H1 (cell line): ENCODE measurements around the gene MTF1. TPM values are rescaled to one million over a fixed set of nuclear protein-coding genes. Genes with fewer than 3 reads are reported as not detected.
A peak's percentile ranks its signal among the peaks of the same experiment; 100 is the strongest.

Experiments
- BACH1 ChIP-seq: IDR thresholded peaks from 2 replicates; pipeline ENCODE4 v1.6.1; 2012; ENCODE audit warnings: low read length, improper control_type of control experiment
- CHD2 ChIP-seq: IDR thresholded peaks from 2 replicates; pipeline ENCODE4 v1.6.1; 2012; ENCODE audit warnings: low read length, improper control_type of control experiment
- GTF2F1 ChIP-seq: IDR thresholded peaks from 2 replicates; pipeline ENCODE4 v1.6.1; 2012; ENCODE audit warnings: low read depth, low read length, improper control_type of control experiment, borderline replicate concordance
- JUND ChIP-seq: IDR thresholded peaks from 2 replicates; pipeline ENCODE4 v1.6.1; 2011; ENCODE audit warnings: mild to moderate bottlenecking, improper control_type of control experiment, low read length
- NANOG ChIP-seq: IDR thresholded peaks from 2 replicates; pipeline ENCODE4 v1.6.1; 2011; ENCODE audit warnings: low read length, low read depth, mild to moderate bottlenecking, inconsistent platforms; ENCODE audit not compliant: insufficient read depth, poor library complexity, severe bottlenecking
- PHF8 ChIP-seq: fragments of 200-600 bp; sonication (generic); conservative IDR thresholded peaks from 2 replicates; pipeline ENCODE4 v1.7.1; 2012; ENCODE audit warnings: low read depth, mild to moderate bottlenecking, inconsistent platforms, low read length, moderate library complexity
- POU5F1 ChIP-seq: IDR thresholded peaks from 2 replicates; pipeline ENCODE4 v1.6.1; 2011; ENCODE audit warnings: low read depth, mild to moderate bottlenecking, low read length, moderate library complexity
- RFX5 ChIP-seq: IDR thresholded peaks from 2 replicates; pipeline ENCODE4 v1.6.1; 2011; ENCODE audit warnings: low read depth, low read length, improper control_type of control experiment, borderline replicate concordance
- SAP30 ChIP-seq: fragments of 300-600 bp; sonication (generic); IDR thresholded peaks from 2 replicates; pipeline ENCODE4 v1.7.1; 2012; ENCODE audit warnings: low read length, moderate library complexity, mild to moderate bottlenecking, inconsistent platforms; ENCODE audit not compliant: insufficient read depth, insufficient replicate concordance
- SIN3A ChIP-seq, 2 experiments: IDR thresholded peaks in 1 of 2; conservative IDR thresholded peaks in 1 of 2; 2 replicates each; pipeline ENCODE4 v1.6.1; 2011 to 2012; ENCODE audit warnings: low read length in 2 of 2, improper control_type of control experiment in 1 of 2, low read depth in 1 of 2, mild to moderate bottlenecking in 1 of 2
- SP1 ChIP-seq: IDR thresholded peaks from 2 replicates; pipeline ENCODE4 v1.6.1; 2011; ENCODE audit warnings: low read depth, low read length
- TBP ChIP-seq: IDR thresholded peaks from 2 replicates; pipeline ENCODE4 v1.6.1; 2011; ENCODE audit warnings: low read depth, low read length, improper control_type of control experiment
- TCF12 ChIP-seq: IDR thresholded peaks from 2 replicates; pipeline ENCODE4 v1.6.1; 2011; ENCODE audit warnings: low read depth, mild to moderate bottlenecking, low read length
- YY1 ChIP-seq: IDR thresholded peaks from 2 replicates; pipeline ENCODE4 v1.6.1; 2011; ENCODE audit warnings: low read depth, mild to moderate bottlenecking, low read length
- ZNF274 ChIP-seq: IDR thresholded peaks from 2 replicates; pipeline ENCODE4 v1.7.0; 2012; ENCODE audit warnings: low read length, borderline replicate concordance; ENCODE audit errors: extremely low read depth
- polyA plus RNA-seq, 7 experiments: library from polyadenylated mRNA; depleted of rRNA in 3 of 7; stranded (reverse) in 5 of 7; unstranded in 2 of 7; fragments of >200 nt in 5 of 7; fragments of 200-250 nt in 2 of 7; gene quantifications; 1 replicate in 5 of 7; 2 replicates in 1 of 7; 4 replicates in 1 of 7; pipeline versions ENCODE4 v1.2.1 to v1.2.3, GENCODE V29; 2011 to 2013; ENCODE audit warnings: missing spikeins in 2 of 7, mixed read lengths in 2 of 7
- total RNA-seq: library from RNA; stranded (reverse); fragmentation: NEBNext Ultra II Directional; extraction: Animal tissue kit (Norgen Biotek cat#: 25700); gene quantifications from 2 replicates; pipeline ENCODE4 v1.2.1, GENCODE V29; 2021
- TF ChIP-seq, protein P1 (sequence below): IDR thresholded peaks from 2 replicates; pipeline ENCODE4 v1.6.1; 2012; ENCODE audit warnings: inconsistent platforms
- TF ChIP-seq, protein P2 (sequence below): IDR thresholded peaks from 2 replicates; pipeline ENCODE4 v1.6.1; 2011; ENCODE audit warnings: low read length, improper control_type of control experiment
- TF ChIP-seq, protein P3 (sequence below): IDR thresholded peaks from 2 replicates; pipeline ENCODE4 v1.6.1; 2012; ENCODE audit warnings: low read length, inconsistent platforms
- TF ChIP-seq, protein P4 (sequence below): IDR thresholded peaks from 2 replicates; pipeline ENCODE4 v1.6.1; 2012; ENCODE audit warnings: inconsistent platforms

Gene MTF1
- total and polyA plus RNA-seq, 2 of the 8 experiments (the other 6 are each of a cell fraction or from before 2014, with no cell fraction given), result 4.0 to 15.5 TPM

DNA sequence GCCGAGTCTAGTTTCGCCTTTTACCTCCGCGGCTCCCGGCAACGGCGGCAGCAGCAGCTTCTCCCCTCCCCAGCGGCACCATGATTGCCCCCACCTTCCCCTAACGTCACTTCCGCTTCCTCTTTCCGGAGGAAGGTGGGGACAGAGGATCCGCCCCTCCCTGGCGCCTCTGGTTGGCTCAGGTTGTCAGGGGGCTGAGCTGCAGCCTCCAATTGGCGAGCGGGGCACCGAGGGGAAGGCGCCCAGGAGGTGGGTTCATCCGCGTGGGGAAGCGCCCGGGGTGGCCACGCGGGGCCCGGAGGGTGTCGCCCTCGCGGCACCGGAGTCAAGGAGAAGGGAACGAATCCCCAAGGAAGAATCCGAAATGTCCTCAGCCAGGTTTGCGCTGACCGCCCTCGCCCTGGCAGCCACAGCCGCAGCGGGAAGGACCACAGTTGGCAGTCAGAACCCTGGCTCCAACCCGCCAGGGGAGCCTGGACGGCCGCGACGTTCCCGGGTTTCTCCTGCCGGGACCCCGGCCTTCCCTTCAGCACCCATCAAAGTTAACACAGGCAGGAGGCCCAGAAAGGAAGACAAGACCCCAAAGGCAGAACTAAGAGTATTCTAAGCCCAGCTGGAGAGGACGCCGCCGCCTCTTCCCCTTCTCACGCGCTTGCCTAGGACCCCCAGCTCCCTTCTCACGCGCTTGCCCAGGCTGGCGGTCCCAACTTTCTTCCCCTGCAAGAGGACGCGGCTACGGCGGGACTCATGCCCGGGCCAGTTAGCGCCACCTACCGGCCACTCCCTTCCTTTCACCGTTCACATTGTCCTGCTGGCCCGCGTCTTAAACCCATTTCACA is at the start of gene MTF1 (continued):
- TF ChIP-seq, protein P1, sequence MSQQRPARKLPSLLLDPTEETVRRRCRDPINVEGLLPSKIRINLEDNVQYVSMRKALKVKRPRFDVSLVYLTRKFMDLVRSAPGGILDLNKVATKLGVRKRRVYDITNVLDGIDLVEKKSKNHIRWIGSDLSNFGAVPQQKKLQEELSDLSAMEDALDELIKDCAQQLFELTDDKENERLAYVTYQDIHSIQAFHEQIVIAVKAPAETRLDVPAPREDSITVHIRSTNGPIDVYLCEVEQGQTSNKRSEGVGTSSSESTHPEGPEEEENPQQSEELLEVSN, result no peak; the same call in none of the 2 replicates
- TF ChIP-seq, protein P2, sequence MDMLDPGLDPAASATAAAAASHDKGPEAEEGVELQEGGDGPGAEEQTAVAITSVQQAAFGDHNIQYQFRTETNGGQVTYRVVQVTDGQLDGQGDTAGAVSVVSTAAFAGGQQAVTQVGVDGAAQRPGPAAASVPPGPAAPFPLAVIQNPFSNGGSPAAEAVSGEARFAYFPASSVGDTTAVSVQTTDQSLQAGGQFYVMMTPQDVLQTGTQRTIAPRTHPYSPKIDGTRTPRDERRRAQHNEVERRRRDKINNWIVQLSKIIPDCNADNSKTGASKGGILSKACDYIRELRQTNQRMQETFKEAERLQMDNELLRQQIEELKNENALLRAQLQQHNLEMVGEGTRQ, result 0 out of 2 replicates have a peak, but pooled peaks have one; percentile 6
- peak; percentile 35 to 88; a peak in 2 of 4 replicates for TF ChIP-seq SIN3A (conservative IDR thresholded peaks at IDR 0.05 in 1 of 2, IDR thresholded peaks at IDR 0.05 in 1 of 2; ENCODE audit: low read depth in 1 of 2, low read length in 2 of 2)
- TF ChIP-seq, protein P3, sequence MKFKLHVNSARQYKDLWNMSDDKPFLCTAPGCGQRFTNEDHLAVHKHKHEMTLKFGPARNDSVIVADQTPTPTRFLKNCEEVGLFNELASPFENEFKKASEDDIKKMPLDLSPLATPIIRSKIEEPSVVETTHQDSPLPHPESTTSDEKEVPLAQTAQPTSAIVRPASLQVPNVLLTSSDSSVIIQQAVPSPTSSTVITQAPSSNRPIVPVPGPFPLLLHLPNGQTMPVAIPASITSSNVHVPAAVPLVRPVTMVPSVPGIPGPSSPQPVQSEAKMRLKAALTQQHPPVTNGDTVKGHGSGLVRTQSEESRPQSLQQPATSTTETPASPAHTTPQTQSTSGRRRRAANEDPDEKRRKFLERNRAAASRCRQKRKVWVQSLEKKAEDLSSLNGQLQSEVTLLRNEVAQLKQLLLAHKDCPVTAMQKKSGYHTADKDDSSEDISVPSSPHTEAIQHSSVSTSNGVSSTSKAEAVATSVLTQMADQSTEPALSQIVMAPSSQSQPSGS, result no peak
- TF ChIP-seq JUND, result no peak
- TF ChIP-seq BACH1, result 0 out of 2 replicates have a peak, but pooled peaks have one; percentile 10
- TF ChIP-seq POU5F1, result no peak
- TF ChIP-seq, protein P4, sequence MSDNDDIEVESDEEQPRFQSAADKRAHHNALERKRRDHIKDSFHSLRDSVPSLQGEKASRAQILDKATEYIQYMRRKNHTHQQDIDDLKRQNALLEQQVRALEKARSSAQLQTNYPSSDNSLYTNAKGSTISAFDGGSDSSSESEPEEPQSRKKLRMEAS, result peak; percentile 62
- TF ChIP-seq NANOG, result no peak
- TF ChIP-seq TBP, result peak; percentile 41; the same call in 1 of the 2 replicates
- 0 out of 2 replicates have a peak, but pooled peaks have one; percentile 57 for TF ChIP-seq SP1
- peak; percentile 96 for TF ChIP-seq PHF8
- peak; percentile 56; the same call in 1 of the 2 replicates for TF ChIP-seq YY1
- TF ChIP-seq RFX5, result no peak
- TF ChIP-seq TCF12, result no peak
- TF ChIP-seq ZNF274, result no peak
- TF ChIP-seq GTF2F1, result no peak
- TF ChIP-seq CHD2, result peak; percentile 71
- no peak for TF ChIP-seq SAP30
